ENCODE data around the gene DDIT4. TPM values are rescaled to one million over a fixed set of nuclear protein-coding genes. Genes with fewer than 3 reads are reported as not detected.
A peak's percentile ranks its signal among the peaks of the same experiment; 100 is the strongest.

Gene DDIT4
- total and polyA plus RNA-seq, 9 of the 15 experiments (the other 6 are each of a cell fraction or from before 2014, with no cell fraction given) = 8.2 to 675 (median 159) TPM

- TF ChIP-seq TFE3 (CRISPR knock-in tag; IDR thresholded peaks at IDR 0.05) (no peak), MTF1 (CRISPR knock-in tag; IDR thresholded peaks at IDR 0.05; ENCODE audit: borderline replicate concordance) (0 out of 2 replicates have a peak, but pooled peaks have one; percentile 12), ZBTB17 (CRISPR knock-in tag; IDR thresholded peaks at IDR 0.05) (peak; percentile 80; the same call in 1 of the 2 replicates), SOX6 (IDR thresholded peaks at IDR 0.05) (peak; percentile 60), ERF (CRISPR knock-in tag; IDR thresholded peaks at IDR 0.05) (peak; percentile 47; the same call in 1 of the 2 replicates), SRF (CRISPR knock-in tag; IDR thresholded peaks at IDR 0.05) (peak in 1 of 2 experiments; percentile 5; a peak in 1 of 4 replicates), POLR3G (IDR thresholded peaks at IDR 0.05; ENCODE audit: extremely low read depth, insufficient read length, insufficient replicate concordance) (no peak), HNRNPH1 (optimal IDR thresholded peaks at IDR 0.05; ENCODE audit: low read depth, low read length) (no peak), CBX3 (IDR thresholded peaks at IDR 0.05; ENCODE audit: borderline replicate concordance in 1 of 2, low read length in 2 of 2) (0 out of 3 replicates have a peak, but pooled peaks of 1 of the 2 experiments have one; percentile 54), FOXO4 (CRISPR knock-in tag; IDR thresholded peaks at IDR 0.05) (peak; percentile 74; the same call in 1 of the 2 replicates), ZBTB11 (CRISPR knock-in tag; IDR thresholded peaks at IDR 0.05) (no peak), ZNF561 (CRISPR knock-in tag; conservative IDR thresholded peaks at IDR 0.05) (no peak), POLR2G (IDR thresholded peaks at IDR 0.05; ENCODE audit: low read depth, low read length) (peak; percentile 68), RNF219 (CRISPR knock-in tag; IDR thresholded peaks at IDR 0.05) (no peak), C11orf30 (IDR thresholded peaks at IDR 0.05; ENCODE audit: low read depth) (no peak)
Observed at GRCh38 chr10:72319416-72320254, 45.9 kb downstream of the DDIT4 start (continued).
